H1 (cell line): ENCODE results near the gene CPNE4. TPM values are rescaled to one million over a fixed set of nuclear protein-coding genes. Genes with fewer than 3 reads are reported as not detected.
A peak's percentile ranks its signal among the peaks of the same experiment; 100 is the strongest.

Experiments used
- CTCF ChIA-PET: fragments of 300-600 bp; sonication (Branson Sonifier 250); formaldehyde crosslinking; loops from one replicate; lab custom pipeline; 2021; ENCODE audit not compliant: partially characterized antibody; lab: Charles Lee
- POLR2A ChIA-PET: fragments of 300-600 bp; sonication (Branson Sonifier 250); formaldehyde crosslinking; loops from one replicate; lab custom pipeline; 2021; ENCODE audit warnings: inconsistent platforms; ENCODE audit not compliant: partially characterized antibody; lab: Charles Lee
- DNase-seq, 2 experiments: peaks; one replicate each; pipeline versions ENCODE4 v3.0.0 to v3.0.0-alpha.2; 2010 to 2022; ENCODE audit warnings: low spot score in 2 of 2, low read depth in 1 of 2, mixed read lengths in 1 of 2
- FAIRE-seq: peaks from 2 replicates; lab custom pipeline; 2011; peaks lifted over from hg19 to GRCh38; lab: Jason Lieb, UNC
- H2AFZ ChIP-seq: 2 replicates; pipeline ENCODE4 v1.8.1; 2012; ENCODE audit warnings: low read length, inconsistent platforms
- H2AK5ac ChIP-seq: 2 replicates; pipeline ENCODE4 v1.6.1; 2013; ENCODE audit warnings: low read depth, low read length
- H2BK120ac ChIP-seq: replicated peaks from 2 replicates; pipeline ENCODE3; 2013; ENCODE audit warnings: low read depth, low read length, inconsistent platforms
- H2BK12ac ChIP-seq: 2 replicates; pipeline ENCODE4 v1.6.1; 2013; ENCODE audit warnings: low read depth, low read length
- H2BK15ac ChIP-seq: 2 replicates; pipeline ENCODE4 v1.6.1; 2013; ENCODE audit warnings: low read length
- H2BK20ac ChIP-seq: 2 replicates; pipeline ENCODE4 v1.6.1; 2013; ENCODE audit warnings: low read length
- H2BK5ac ChIP-seq: 2 replicates; pipeline ENCODE4 v1.6.1; 2013; ENCODE audit warnings: low read depth, low read length
- H3K14ac ChIP-seq: 2 replicates; pipeline ENCODE4 v1.6.1; 2013; ENCODE audit warnings: inconsistent platforms; ENCODE audit not compliant: insufficient read length
- H3K18ac ChIP-seq: 2 replicates; pipeline ENCODE4 v1.6.1; 2013; ENCODE audit warnings: low read length; ENCODE audit errors: extremely low read depth
- H3K23ac ChIP-seq: 2 replicates; pipeline ENCODE4 v1.6.1; 2013; ENCODE audit warnings: inconsistent platforms; ENCODE audit not compliant: insufficient read length
- H3K23me2 ChIP-seq: 2 replicates; pipeline ENCODE4 v1.6.1; 2013; ENCODE audit warnings: low read depth, low read length
- H3K27ac ChIP-seq: 2 replicates; pipeline ENCODE4 v1.6.1; 2011; ENCODE audit warnings: low read depth, low read length, inconsistent platforms
- H3K27me3 ChIP-seq, 4 experiments: replicated peaks in 1 of 4; 1 replicate in 1 of 4; 2 replicates in 3 of 4; pipeline versions ENCODE4 v1.6.1 to v1.8.1; 2011 to 2013; ENCODE audit warnings: low read length in 3 of 4, mild to moderate bottlenecking in 3 of 4, inconsistent platforms in 2 of 4, mixed read lengths in 2 of 4, moderate library complexity in 1 of 4; ENCODE audit not compliant: control insufficient read depth in 3 of 4, insufficient read depth in 3 of 4; ENCODE audit errors: extremely low read depth in 1 of 4
- H3K36me3 ChIP-seq, 4 experiments: 2 replicates each; pipeline versions ENCODE4 v1.6.1 to v1.8.1; 2011 to 2013; ENCODE audit warnings: mild to moderate bottlenecking in 4 of 4, low read length in 3 of 4, moderate library complexity in 2 of 4, control low read depth in 1 of 4, inconsistent platforms in 1 of 4; ENCODE audit not compliant: insufficient read depth in 4 of 4, control insufficient read depth in 2 of 4
- H3K4ac ChIP-seq: replicated peaks from 2 replicates; pipeline ENCODE3; 2013; ENCODE audit warnings: low read length, low read depth, mixed read lengths, inconsistent platforms; ENCODE audit not compliant: insufficient read length
- H3K4me1 ChIP-seq, 4 experiments: replicated peaks in 1 of 4; 1 replicate in 1 of 4; 2 replicates in 3 of 4; pipeline versions ENCODE4 v1.6.1 to v1.8.1; 2011 to 2013; ENCODE audit warnings: low read length in 3 of 4, inconsistent platforms in 2 of 4, mixed read lengths in 1 of 4; ENCODE audit not compliant: insufficient read depth in 4 of 4, control insufficient read depth in 3 of 4
- H3K4me2 ChIP-seq, 2 experiments: 2 replicates each; pipeline versions ENCODE4 v1.6.1 to v1.8.1; 2011 to 2013; ENCODE audit warnings: low read depth in 2 of 2, low read length in 2 of 2, control low read depth in 1 of 2, inconsistent platforms in 1 of 2, mild to moderate bottlenecking in 1 of 2; ENCODE audit not compliant: insufficient read depth in 1 of 2
- H3K4me3 ChIP-seq, 4 experiments: fragments of 200-600, 300-600 bp in 1 of 4; sonication (generic), shearing (Covaris generic), sonication (Bioruptor Twin) in 1 of 4; 2 replicates each; pipeline versions ENCODE4 v1.5.1 to v1.8.1; 2011 to 2016; ENCODE audit warnings: low read length in 4 of 4, low read depth in 3 of 4, control low read depth in 2 of 4, inconsistent platforms in 2 of 4, mild to moderate bottlenecking in 2 of 4, mixed read lengths in 1 of 4, moderate library complexity in 1 of 4; ENCODE audit not compliant: insufficient read depth in 2 of 4; ENCODE audit errors: extremely low read depth in 1 of 4
- H3K56ac ChIP-seq: replicated peaks from 2 replicates; pipeline ENCODE3; 2013; ENCODE audit warnings: low read depth, mild to moderate bottlenecking, mixed read lengths, low read length, inconsistent platforms; ENCODE audit not compliant: insufficient read length
- H3K79me1 ChIP-seq: 2 replicates; pipeline ENCODE4 v1.6.1; 2013; ENCODE audit warnings: low read depth, low read length, control low read depth
- H3K79me2 ChIP-seq, 2 experiments: 2 replicates each; pipeline versions ENCODE4 v1.6.1 to v1.8.1; 2012 to 2013; ENCODE audit warnings: low read length in 2 of 2, mild to moderate bottlenecking in 2 of 2, inconsistent platforms in 1 of 2; ENCODE audit not compliant: insufficient read depth in 2 of 2, control insufficient read depth in 1 of 2
- H3K9ac ChIP-seq, 4 experiments: replicated peaks in 1 of 4; 1 replicate in 1 of 4; 2 replicates in 3 of 4; pipeline versions ENCODE4 v1.6.1 to v1.8.1; 2011 to 2013; ENCODE audit warnings: low read depth in 3 of 4, low read length in 3 of 4, control low read depth in 2 of 4, mild to moderate bottlenecking in 2 of 4, moderate library complexity in 2 of 4, inconsistent platforms in 1 of 4; ENCODE audit errors: extremely low read depth in 1 of 4
- H3K9me3 ChIP-seq, 2 experiments: 2 replicates each; pipeline versions ENCODE4 v1.6.1 to v1.8.1; 2012 to 2013; ENCODE audit warnings: mild to moderate bottlenecking in 2 of 2, moderate library complexity in 2 of 2, control low read depth in 1 of 2, inconsistent platforms in 1 of 2, low read depth in 1 of 2, low read length in 1 of 2, mixed read lengths in 1 of 2; ENCODE audit not compliant: insufficient read depth in 2 of 2
- H4K20me1 ChIP-seq, 2 experiments: replicated peaks in 1 of 2; 2 replicates each; pipeline versions ENCODE3 to v1.8.1; 2011 to 2013; ENCODE audit warnings: inconsistent platforms in 2 of 2, low read length in 2 of 2, mild to moderate bottlenecking in 1 of 2; ENCODE audit not compliant: insufficient read depth in 2 of 2, control insufficient read depth in 1 of 2
- H4K5ac ChIP-seq: 2 replicates; pipeline ENCODE4 v1.6.1; 2013; ENCODE audit warnings: low read length, low read depth, mixed read lengths, inconsistent platforms; ENCODE audit not compliant: insufficient read length
- H4K8ac ChIP-seq: 2 replicates; pipeline ENCODE4 v1.8.0; 2013; ENCODE audit warnings: mild to moderate bottlenecking, moderate library complexity, low read length, inconsistent platforms; ENCODE audit not compliant: insufficient read depth; ENCODE audit errors: extremely low read depth
- H4K91ac ChIP-seq: replicated peaks from 2 replicates; pipeline ENCODE3; 2013; ENCODE audit warnings: low read length, mixed read lengths, inconsistent platforms; ENCODE audit not compliant: insufficient read length
- ATF2 ChIP-seq: IDR thresholded peaks from 2 replicates; pipeline ENCODE4 v1.6.1; 2012; ENCODE audit warnings: low read length, inconsistent platforms
- RAD21 ChIP-seq, 2 experiments: IDR thresholded peaks in 1 of 2; conservative IDR thresholded peaks in 1 of 2; 2 replicates each; pipeline ENCODE4 v1.6.1; 2011; ENCODE audit warnings: low read depth in 2 of 2, low read length in 2 of 2, improper control_type of control experiment in 1 of 2, inconsistent platforms in 1 of 2, mild to moderate bottlenecking in 1 of 2, moderate library complexity in 1 of 2
- RNF2 ChIP-seq: fragments of 200-900, 300-1000 bp; sonication (generic); IDR thresholded peaks from 2 replicates; pipeline ENCODE4 v1.7.1; 2016; ENCODE audit warnings: borderline replicate concordance, low read depth, mild to moderate bottlenecking, antibody characterized with exemption, low read length; ENCODE audit not compliant: poor library complexity, severe bottlenecking; ENCODE audit errors: missing control alignments
- SP2 ChIP-seq: IDR thresholded peaks from 2 replicates; pipeline ENCODE4 v1.6.1; 2012; ENCODE audit warnings: mild to moderate bottlenecking, low read length, inconsistent platforms
- WGBS, 2 experiments: shearing (Covaris generic) in 1 of 2; methylation state at CpG; one replicate each; pipeline versions ENCODE4 v1.1.6 to v1.1.7; 2013 to 2015; ENCODE audit warnings: low lambda C conversion rate in 2 of 2, mixed read lengths in 2 of 2, inconsistent platforms in 1 of 2, low coverage in 1 of 2, missing lambda C conversion rate in 1 of 2; ENCODE audit not compliant: insufficient replicate concordance in 2 of 2, insufficient coverage in 1 of 2, insufficient read length in 1 of 2; ENCODE audit errors: extremely low coverage in 1 of 2, missing lambda C conversion rate in 1 of 2; 5-methylcytosine and 5-hydroxymethylcytosine counted together
- polyA plus RNA-seq, 7 experiments: library from polyadenylated mRNA; depleted of rRNA in 3 of 7; stranded (reverse) in 5 of 7; unstranded in 2 of 7; fragments of >200 nt in 5 of 7; fragments of 200-250 nt in 2 of 7; gene quantifications; 1 replicate in 5 of 7; 2 replicates in 1 of 7; 4 replicates in 1 of 7; pipeline versions ENCODE4 v1.2.1 to v1.2.3, GENCODE V29; 2011 to 2013; ENCODE audit warnings: missing spikeins in 2 of 7, mixed read lengths in 2 of 7
- total RNA-seq: library from RNA; stranded (reverse); fragmentation: NEBNext Ultra II Directional; extraction: Animal tissue kit (Norgen Biotek cat#: 25700); gene quantifications from 2 replicates; pipeline ENCODE4 v1.2.1, GENCODE V29; 2021

Gene CPNE4
- total and polyA plus RNA-seq, 2 of the 8 experiments (the other 6 are each of a cell fraction or from before 2014, with no cell fraction given): 0.82 to 3.8 TPM

DNA sequence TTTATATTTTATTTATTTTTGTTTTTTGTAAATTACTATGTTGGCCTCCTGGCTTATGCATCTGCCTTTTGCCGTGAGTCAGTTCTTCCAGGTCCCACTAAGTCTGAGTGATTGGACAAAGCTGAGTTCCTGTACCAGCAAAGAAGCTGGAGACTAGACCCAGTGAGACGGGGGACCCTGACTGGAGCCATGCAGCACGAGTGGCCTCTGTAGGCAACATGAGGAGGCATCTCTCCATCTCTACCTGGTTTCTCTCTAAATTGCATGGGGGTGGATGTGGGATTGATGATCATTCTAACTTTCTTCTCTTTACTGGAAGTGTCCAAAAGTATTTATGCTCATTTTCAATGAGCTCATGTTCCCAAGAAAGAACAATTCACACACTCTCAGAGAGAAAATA is 376.7 kb downstream of the CPNE4 start:
- WGBS, 2 experiments: 96% methylated on average over 3 of the region's 3 CpGs; no CpG with 5 or more reads in 1 of the 2 experiments
- TF ChIP-seq RAD21 (IDR thresholded peaks at IDR 0.05 in 1 of 2, conservative IDR thresholded peaks at IDR 0.05 in 1 of 2; ENCODE audit: low read depth in 2 of 2, low read length in 2 of 2) (peak in 1 of 2 experiments; percentile 30; a peak in 1 of 4 replicates), SP2 (no peak), RNF2 (no peak), ATF2 (no peak)
- POLR2A ChIA-PET: no interaction called here

More for the DNA sequence above, 376.7 kb downstream of the CPNE4 start:
- FAIRE-seq (no peak), DNase-seq (no peak)
- H3K4me2 ChIP-seq: no peak overlapping the region
- no peaks in the 10 kb centered on the region for H3K23me2 ChIP-seq
- no peak overlapping the region for H4K91ac ChIP-seq
- no peaks in the 10 kb centered on the region for H3K79me2 ChIP-seq
- H4K20me1 ChIP-seq: no peaks in the 10 kb centered on the region
- no peak overlapping the region for H2BK120ac ChIP-seq
- H3K36me3 ChIP-seq: no peaks in the 10 kb centered on the region; a peak in 1 of 8 replicates
- H2AFZ ChIP-seq: no peak overlapping the region
- no peak overlapping the region for H3K14ac ChIP-seq
- H3K4me3 ChIP-seq: no peak overlapping the region
- no peaks in the 10 kb centered on the region for H3K9me3 ChIP-seq
- H3K27me3 ChIP-seq: no peaks in the 10 kb centered on the region
- H2BK12ac ChIP-seq: no peak overlapping the region
- H3K27ac ChIP-seq: no peak overlapping the region
- H3K79me1 ChIP-seq: no peaks in the 10 kb centered on the region
- no peak overlapping the region for H3K18ac ChIP-seq
- H2BK5ac ChIP-seq: no peak overlapping the region
- H3K23ac ChIP-seq: no peak overlapping the region
- no peak overlapping the region for H3K4ac ChIP-seq
- CTCF ChIA-PET: interaction anchor here (0.6 to 1.2 kb wide), 4 partner anchors 77 to 618 kb away, joined by 3 to 4 read pairs (median 3); no protein-coding TSS in a partner anchor
- H4K8ac ChIP-seq: no peak overlapping the region
- no peaks in the 10 kb centered on the region for H3K4me1 ChIP-seq
- H2BK20ac ChIP-seq: no peak overlapping the region
- no peak overlapping the region for H4K5ac ChIP-seq
- H3K9ac ChIP-seq: no peak overlapping the region
- H3K56ac ChIP-seq: no peak overlapping the region
- H2AK5ac ChIP-seq: no peak overlapping the region
- H2BK15ac ChIP-seq: no peak overlapping the region
